Tibial nerve (tissue), 4 donors: ENCODE measurements around the gene SENP1.

Source experiments
- EP300 ChIP-seq, 2 donors: sonication (generic); formaldehyde crosslinking; IDR thresholded peaks; one replicate each; pipeline ENCODE4 v1.6.1; 2017; ENCODE audit warnings: antibody characterized with exemption in 2 of 2, mild to moderate bottlenecking in 1 of 2
- POLR2A ChIP-seq, 2 donors: fragments of 450-650 bp; IDR thresholded peaks; one replicate each; pipeline ENCODE4 v1.6.1; 2017; ENCODE audit warnings: antibody characterized with exemption in 2 of 2, mild to moderate bottlenecking in 2 of 2, moderate library complexity in 2 of 2
- TF ChIP-seq, protein P1 (sequence below), 5 experiments: fragments of 200-600 bp in 3 of 5; fragments of 450-650 bp in 2 of 5; sonication (generic) in 3 of 5; IDR thresholded peaks; one replicate each; pipeline ENCODE4 v1.5.1; 2016 to 2019; ENCODE audit warnings: antibody characterized with exemption in 5 of 5, mild to moderate bottlenecking in 3 of 5, moderate library complexity in 2 of 5

DNA sequence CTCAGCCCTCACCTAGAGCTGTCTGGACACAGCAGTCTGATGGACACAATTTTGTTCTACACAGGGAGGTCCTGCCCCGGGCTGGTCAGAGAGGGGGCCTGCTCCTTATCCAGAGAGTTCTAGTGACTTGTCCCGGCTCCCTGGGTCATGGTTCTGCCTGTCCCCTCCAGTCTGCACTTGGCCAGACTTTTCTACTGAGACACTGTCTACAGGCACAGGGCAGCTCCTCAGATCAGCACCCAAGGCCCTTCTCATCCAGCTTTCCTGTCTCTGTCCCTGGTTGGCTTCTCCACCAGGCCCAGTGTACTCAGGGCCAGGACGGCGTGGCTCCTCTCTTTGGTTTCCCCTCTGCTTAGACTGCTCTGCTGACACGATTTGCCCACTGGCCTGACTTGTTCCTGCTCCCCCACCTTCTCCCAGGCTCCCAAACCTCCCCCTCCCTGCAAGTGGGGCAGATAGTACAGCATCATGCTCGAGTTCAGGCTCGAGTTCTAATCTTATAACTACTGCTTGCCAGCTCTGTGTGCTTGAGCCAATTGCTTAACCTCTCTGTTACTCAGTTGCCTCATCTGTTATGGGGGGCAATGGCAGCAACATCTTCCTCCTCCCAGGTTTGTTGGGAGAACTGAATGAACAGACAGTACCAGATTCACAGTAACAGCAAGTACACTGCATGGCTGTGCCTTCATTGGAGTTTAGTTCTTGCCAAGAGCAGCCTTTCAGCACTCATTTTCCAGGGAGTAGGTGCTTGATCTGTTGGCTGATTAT, 79.6 kb downstream of the SENP1 start:
- TF ChIP-seq, protein P1, sequence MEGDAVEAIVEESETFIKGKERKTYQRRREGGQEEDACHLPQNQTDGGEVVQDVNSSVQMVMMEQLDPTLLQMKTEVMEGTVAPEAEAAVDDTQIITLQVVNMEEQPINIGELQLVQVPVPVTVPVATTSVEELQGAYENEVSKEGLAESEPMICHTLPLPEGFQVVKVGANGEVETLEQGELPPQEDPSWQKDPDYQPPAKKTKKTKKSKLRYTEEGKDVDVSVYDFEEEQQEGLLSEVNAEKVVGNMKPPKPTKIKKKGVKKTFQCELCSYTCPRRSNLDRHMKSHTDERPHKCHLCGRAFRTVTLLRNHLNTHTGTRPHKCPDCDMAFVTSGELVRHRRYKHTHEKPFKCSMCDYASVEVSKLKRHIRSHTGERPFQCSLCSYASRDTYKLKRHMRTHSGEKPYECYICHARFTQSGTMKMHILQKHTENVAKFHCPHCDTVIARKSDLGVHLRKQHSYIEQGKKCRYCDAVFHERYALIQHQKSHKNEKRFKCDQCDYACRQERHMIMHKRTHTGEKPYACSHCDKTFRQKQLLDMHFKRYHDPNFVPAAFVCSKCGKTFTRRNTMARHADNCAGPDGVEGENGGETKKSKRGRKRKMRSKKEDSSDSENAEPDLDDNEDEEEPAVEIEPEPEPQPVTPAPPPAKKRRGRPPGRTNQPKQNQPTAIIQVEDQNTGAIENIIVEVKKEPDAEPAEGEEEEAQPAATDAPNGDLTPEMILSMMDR (IDR thresholded peaks at IDR 0.05) = no peak
- no peak for TF ChIP-seq POLR2A (IDR thresholded peaks at IDR 0.05)
- TF ChIP-seq EP300 (IDR thresholded peaks at IDR 0.05) = no peak
